Keratinocyte (primary cell): ENCODE data around the gene HIRA. TPM values are rescaled to one million over a fixed set of nuclear protein-coding genes. Genes with fewer than 3 reads are reported as not detected.
"Not testable (repeated sequence)": the region's sequence is repeated elsewhere in the genome, so short reads cannot be mapped to it uniquely, and the experiment has no call there.

Source experiments
- DNase-seq: peaks from one replicate; pipeline ENCODE4 v3.0.0-alpha.2; 2011; ENCODE audit warnings: low read depth, missing footprints, low spot score
- FAIRE-seq: peaks from 2 replicates; lab custom pipeline; 2011; peaks lifted over from hg19 to GRCh38; lab: Jason Lieb, UNC
- H2AFZ ChIP-seq: 2 replicates; pipeline ENCODE4 v1.6.0; 2012; ENCODE audit warnings: low read length, control low read depth, inconsistent platforms; ENCODE audit not compliant: control insufficient read depth
- H3K27ac ChIP-seq: 2 replicates; pipeline ENCODE4 v1.5.1; 2011; ENCODE audit warnings: low read length; ENCODE audit not compliant: control insufficient read depth, insufficient read depth
- H3K27me3 ChIP-seq: 3 replicates; pipeline ENCODE4 v1.6.0; 2011; ENCODE audit warnings: low read length; ENCODE audit not compliant: control insufficient read depth, insufficient read depth; ENCODE audit errors: extremely low read depth
- H3K36me3 ChIP-seq, 2 experiments: 2 replicates in 1 of 2; 3 replicates in 1 of 2; pipeline ENCODE4 v1.5.1; 2011; ENCODE audit warnings: low read length in 2 of 2, mild to moderate bottlenecking in 1 of 2; ENCODE audit not compliant: control insufficient read depth in 2 of 2, insufficient read depth in 2 of 2; ENCODE audit errors: extremely low read depth in 1 of 2
- H3K4me1 ChIP-seq: 3 replicates; pipeline ENCODE4 v1.5.1; 2011; ENCODE audit warnings: low read length; ENCODE audit not compliant: control insufficient read depth, insufficient read depth; ENCODE audit errors: extremely low read depth
- H3K4me2 ChIP-seq: 3 replicates; pipeline ENCODE4 v1.6.0; 2011; ENCODE audit warnings: low read depth, low read length; ENCODE audit not compliant: control insufficient read depth, insufficient read depth; ENCODE audit errors: extremely low read depth
- H3K4me3 ChIP-seq, 3 experiments: fragments of 200-600 bp in 1 of 3; sonication (generic) in 1 of 3; 2 replicates in 2 of 3; 3 replicates in 1 of 3; pipeline ENCODE4 v1.5.1; 2011 to 2016; ENCODE audit warnings: low read length in 3 of 3, mild to moderate bottlenecking in 3 of 3, control low read depth in 2 of 3, inconsistent platforms in 1 of 3, low read depth in 1 of 3, mixed read lengths in 1 of 3, mixed run types in 1 of 3, moderate library complexity in 1 of 3; ENCODE audit not compliant: control insufficient read depth in 2 of 3, insufficient read depth in 2 of 3; ENCODE audit errors: extremely low read depth in 1 of 3
- H3K79me2 ChIP-seq: 2 replicates; pipeline ENCODE4 v1.6.0; 2012; ENCODE audit warnings: low read length; ENCODE audit not compliant: control insufficient read depth, insufficient read depth
- H3K9ac ChIP-seq: 3 replicates; pipeline ENCODE4 v1.6.0; 2011; ENCODE audit warnings: low read length; ENCODE audit not compliant: control insufficient read depth, insufficient read depth; ENCODE audit errors: extremely low read depth
- H3K9me1 ChIP-seq: 3 replicates; pipeline ENCODE4 v1.6.0; 2011; ENCODE audit warnings: low read length; ENCODE audit not compliant: control insufficient read depth, insufficient read depth; ENCODE audit errors: extremely low read depth
- H3K9me3 ChIP-seq: 2 replicates; pipeline ENCODE4 v1.5.1; 2012; ENCODE audit warnings: low read depth, low read length; ENCODE audit not compliant: control insufficient read depth
- H4K20me1 ChIP-seq: 3 replicates; pipeline ENCODE4 v1.6.0; 2011; ENCODE audit warnings: low read length; ENCODE audit not compliant: control insufficient read depth, insufficient read depth; ENCODE audit errors: extremely low read depth
- CTCF ChIP-seq, 3 experiments: IDR thresholded peaks in 1 of 3; conservative IDR thresholded peaks in 1 of 3; optimal IDR thresholded peaks in 1 of 3; 2 replicates in 2 of 3; 3 replicates in 1 of 3; pipeline versions ENCODE3 to v1.5.1; 2011; ENCODE audit warnings: low read length in 3 of 3, mild to moderate bottlenecking in 3 of 3, moderate library complexity in 2 of 3, control low read depth in 1 of 3, inconsistent platforms in 1 of 3; ENCODE audit not compliant: insufficient read depth in 2 of 3; ENCODE audit errors: extremely low read depth in 1 of 3
- EZH2 ChIP-seq: IDR thresholded peaks from one replicate; pipeline ENCODE4 v1.6.1; 2012; ENCODE audit warnings: inconsistent platforms, mild to moderate bottlenecking, low read length, moderate library complexity
- dilution Hi-C: fragments of 300-500 bp; cut with MboI; formaldehyde crosslinking; loops from one replicate; pipeline ENCODE4 v1.7.0; 2020; ENCODE audit warnings: low sequenced_read_pairs; ENCODE audit not compliant: extremely low pct_ligation_motif_present
- polyA plus RNA-seq, 5 experiments: library from polyadenylated mRNA; depleted of rRNA in 3 of 5; stranded (reverse) in 3 of 5; stranded (forward) in 1 of 5; unstranded in 1 of 5; fragments of >200 nt; gene quantifications; 1 replicate in 1 of 5; 2 replicates in 3 of 5; 3 replicates in 1 of 5; pipeline versions ENCODE4 v1.2.1 to v1.2.3, GENCODE V29; 2011 to 2012; ENCODE audit warnings: missing spikeins in 2 of 5, low read depth in 1 of 5, low replicate concordance in 1 of 5

Gene HIRA
- polyA plus RNA-seq, 1 donor (not counting 4 experiments of a cell fraction or from before 2014, with no cell fraction given) = 16.7 TPM

GRCh38 chr22:19440411-19441195 is 9.1 kb upstream of the HIRA start:
- no peak for FAIRE-seq
- peaks cover 35% of the 10 kb centered on the region for H3K79me2 ChIP-seq
- TF ChIP-seq EZH2 = no peak
- TF ChIP-seq CTCF (optimal IDR thresholded peaks at IDR 0.05 in 1 of 3, IDR thresholded peaks at IDR 0.05 in 1 of 3, conservative IDR thresholded peaks at IDR 0.05 in 1 of 3; ENCODE audit: extremely low read depth in 1 of 3, insufficient read depth in 2 of 3, low read length in 3 of 3) = no peak

DNA sequence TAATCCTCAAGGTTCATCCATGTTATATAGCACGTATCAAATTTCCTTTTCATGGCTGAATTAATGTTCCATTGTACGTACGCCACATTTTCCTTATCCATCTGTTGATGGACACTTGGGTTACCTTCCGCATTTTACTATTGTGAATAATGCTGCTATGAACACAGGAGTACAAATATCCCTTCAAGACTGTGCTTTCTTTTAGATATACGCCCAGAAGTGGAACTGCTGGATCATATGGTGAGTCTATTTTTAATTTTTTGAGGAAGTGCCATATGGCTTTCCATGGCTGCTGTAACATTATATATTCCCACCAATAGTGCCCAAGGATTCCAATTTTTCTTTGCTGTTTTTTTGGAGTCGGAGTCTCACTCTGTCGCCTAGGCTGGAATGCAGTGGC is 6.8 kb upstream of the HIRA start:
- no peak overlapping the region for H2AFZ ChIP-seq
- no peaks in the 10 kb centered on the region for H3K9me3 ChIP-seq
- H3K79me2 ChIP-seq = peaks cover 14% of the 10 kb centered on the region
- dilution Hi-C loops = no loop called here
- H3K4me2 ChIP-seq = no peak overlapping the region
- no peak overlapping the region for H3K4me3 ChIP-seq
- H3K4me1 ChIP-seq = peaks cover 2% of the 10 kb centered on the region
- FAIRE-seq (no peak), DNase-seq (no peak)
- no peaks in the 10 kb centered on the region for H3K9me1 ChIP-seq
- no peaks in the 10 kb centered on the region for H3K27me3 ChIP-seq
- H3K9ac ChIP-seq = no peak overlapping the region
- H3K36me3 ChIP-seq = peaks cover 7 to 15% of the 10 kb centered on the region in 2 experiments
- H4K20me1 ChIP-seq = peaks cover 2% of the 10 kb centered on the region
- H3K27ac ChIP-seq = no peak overlapping the region
- no peak for TF ChIP-seq EZH2
- TF ChIP-seq CTCF (optimal IDR thresholded peaks at IDR 0.05 in 1 of 3, IDR thresholded peaks at IDR 0.05 in 1 of 3, conservative IDR thresholded peaks at IDR 0.05 in 1 of 3; ENCODE audit: extremely low read depth in 1 of 3, insufficient read depth in 2 of 3, low read length in 3 of 3) = no peak

More at GRCh38 chr22:19440411-19441195, 9.1 kb upstream of the HIRA start:
- Histone ChIP-seq H2AFZ (no peak overlapping the region), H3K4me1 (no peaks in the 10 kb centered on the region), H3K4me3 (no peak overlapping the region), H3K9me3 (no peaks in the 10 kb centered on the region), H4K20me1 (peaks cover 2% of the 10 kb centered on the region), H3K9ac (no peak overlapping the region), H3K36me3 (peaks cover 9 to 11% of the 10 kb centered on the region in 2 experiments), H3K4me2 (no peak overlapping the region), H3K9me1 (no peaks in the 10 kb centered on the region), H3K27ac (no peak overlapping the region), H3K27me3 (no peaks in the 10 kb centered on the region)
- DNase-seq = no peak
- dilution Hi-C loops = no loop called here

GRCh38 chr22:19436444-19437161 is 5.1 kb upstream of the HIRA start:
- H3K9me1 ChIP-seq, H3K9me3 ChIP-seq, H3K27me3 ChIP-seq, DNase-seq, H3K4me2 ChIP-seq, H3K4me1 ChIP-seq, H3K79me2 ChIP-seq, H3K27ac ChIP-seq, H4K20me1 ChIP-seq, dilution Hi-C loops, H2AFZ ChIP-seq, H3K9ac ChIP-seq, H3K4me3 ChIP-seq, FAIRE-seq: not testable (repeated sequence)
- H3K36me3 ChIP-seq = peaks cover 7 to 15% of the 10 kb centered on the region in 2 experiments
